Loucy (cell line): Measurements from ENCODE around the gene KPNA4.
"Not testable (repeated sequence)": the region's sequence is repeated elsewhere in the genome, so short reads cannot be mapped to it uniquely, and the experiment has no call there.

Experiments used
- H2AFZ ChIP-seq: fragments of 200-600 bp; sonication (generic); 2 replicates; pipeline ENCODE4 v1.6.0; 2016; ENCODE audit warnings: antibody characterized with exemption, mild to moderate bottlenecking, low read length, moderate library complexity
- H3F3A ChIP-seq: fragments of 200-600 bp; 2 replicates; pipeline ENCODE4 v1.6.0; 2016; ENCODE audit warnings: antibody characterized with exemption, low read depth, mild to moderate bottlenecking
- H3K27me3 ChIP-seq: fragments of 200-600 bp; sonication (generic); 2 replicates; pipeline ENCODE4 v1.6.1; 2014; ENCODE audit warnings: low read length, mild to moderate bottlenecking; ENCODE audit not compliant: insufficient read depth, poor library complexity, severe bottlenecking
- H3K36me3 ChIP-seq: fragments of 200-600 bp; sonication (generic); 2 replicates; pipeline ENCODE4 v1.6.1; 2016; ENCODE audit warnings: low read length; ENCODE audit not compliant: insufficient read depth
- H3K4me1 ChIP-seq: fragments of 200-600 bp; sonication (generic); 2 replicates; pipeline ENCODE4 v1.5.1; 2014; ENCODE audit warnings: low read length, mild to moderate bottlenecking; ENCODE audit not compliant: insufficient read depth, poor library complexity, severe bottlenecking
- H3K4me2 ChIP-seq: fragments of 200-600 bp; sonication (generic); 2 replicates; pipeline ENCODE4 v1.6.0; 2014; ENCODE audit warnings: antibody characterized with exemption, low read length, low read depth, mild to moderate bottlenecking; ENCODE audit not compliant: poor library complexity, severe bottlenecking
- H3K4me3 ChIP-seq: fragments of 200-600 bp; sonication (generic); 2 replicates; pipeline ENCODE4 v1.5.1; 2014; ENCODE audit warnings: low read length, mild to moderate bottlenecking, mixed read lengths; ENCODE audit not compliant: poor library complexity, severe bottlenecking
- H3K79me2 ChIP-seq: fragments of 200-600 bp; sonication (generic); 2 replicates; pipeline ENCODE4 v1.6.1; 2014; ENCODE audit warnings: low read length; ENCODE audit not compliant: insufficient read depth
- H3K9ac ChIP-seq: fragments of 200-600 bp; sonication (generic); 2 replicates; pipeline ENCODE4 v1.6.0; 2014; ENCODE audit warnings: mild to moderate bottlenecking, low read depth, low read length, moderate library complexity; ENCODE audit not compliant: poor library complexity, severe bottlenecking
- H3K9me2 ChIP-seq: fragments of 200-600 bp; sonication (generic); replicated peaks from 2 replicates; pipeline ENCODE4 v1.6.1; 2016; ENCODE audit warnings: low read depth, low read length, mixed read lengths
- H3K9me3 ChIP-seq: fragments of 200-600 bp; sonication (generic); 2 replicates; pipeline ENCODE4 v1.6.1; 2014; ENCODE audit warnings: mild to moderate bottlenecking, antibody characterized with exemption, low read length, low read depth; ENCODE audit not compliant: insufficient read depth
- H4K20me1 ChIP-seq: fragments of 200-600 bp; sonication (generic); 2 replicates; pipeline ENCODE4 v1.6.0; 2014; ENCODE audit warnings: antibody characterized with exemption, low read length, mild to moderate bottlenecking; ENCODE audit not compliant: insufficient read depth, poor library complexity, severe bottlenecking
- EZH2phosphoT487 ChIP-seq: fragments of 200-600 bp; IDR thresholded peaks from 2 replicates; pipeline ENCODE4 v1.6.1; 2018; ENCODE audit warnings: antibody characterized with exemption, mild to moderate bottlenecking, moderate library complexity, borderline replicate concordance
- TF ChIP-seq, protein P1 (sequence below): fragments of 200-600 bp; sonication (generic); conservative IDR thresholded peaks from 2 replicates; pipeline ENCODE4 v1.5.1; 2014; ENCODE audit warnings: mild to moderate bottlenecking, antibody characterized with exemption, low read length

The KPNA4 gene

DNA sequence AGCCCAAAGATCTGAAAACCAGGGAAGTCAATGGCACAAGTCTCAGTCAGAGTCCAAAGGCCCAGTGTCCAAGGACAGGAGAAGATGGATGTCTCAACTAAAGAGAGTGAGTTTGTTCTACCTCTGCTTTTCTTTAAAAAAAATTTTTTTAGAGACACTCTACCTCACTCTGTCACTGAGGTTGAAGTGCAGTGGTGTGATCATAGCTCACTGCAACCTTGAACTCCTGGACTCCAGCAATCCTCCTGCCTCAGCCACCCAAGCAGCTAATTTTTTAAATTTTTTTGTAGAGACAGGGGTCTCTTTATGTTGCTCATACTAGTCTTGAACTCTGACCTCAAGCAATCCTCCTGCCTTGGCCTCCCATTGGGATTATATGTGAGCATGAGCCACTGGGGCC, 39.9 kb upstream of the KPNA4 start:
- TF ChIP-seq EZH2phosphoT487 = no peak
- TF ChIP-seq, protein P1, sequence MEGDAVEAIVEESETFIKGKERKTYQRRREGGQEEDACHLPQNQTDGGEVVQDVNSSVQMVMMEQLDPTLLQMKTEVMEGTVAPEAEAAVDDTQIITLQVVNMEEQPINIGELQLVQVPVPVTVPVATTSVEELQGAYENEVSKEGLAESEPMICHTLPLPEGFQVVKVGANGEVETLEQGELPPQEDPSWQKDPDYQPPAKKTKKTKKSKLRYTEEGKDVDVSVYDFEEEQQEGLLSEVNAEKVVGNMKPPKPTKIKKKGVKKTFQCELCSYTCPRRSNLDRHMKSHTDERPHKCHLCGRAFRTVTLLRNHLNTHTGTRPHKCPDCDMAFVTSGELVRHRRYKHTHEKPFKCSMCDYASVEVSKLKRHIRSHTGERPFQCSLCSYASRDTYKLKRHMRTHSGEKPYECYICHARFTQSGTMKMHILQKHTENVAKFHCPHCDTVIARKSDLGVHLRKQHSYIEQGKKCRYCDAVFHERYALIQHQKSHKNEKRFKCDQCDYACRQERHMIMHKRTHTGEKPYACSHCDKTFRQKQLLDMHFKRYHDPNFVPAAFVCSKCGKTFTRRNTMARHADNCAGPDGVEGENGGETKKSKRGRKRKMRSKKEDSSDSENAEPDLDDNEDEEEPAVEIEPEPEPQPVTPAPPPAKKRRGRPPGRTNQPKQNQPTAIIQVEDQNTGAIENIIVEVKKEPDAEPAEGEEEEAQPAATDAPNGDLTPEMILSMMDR = no peak
- H3K4me1 ChIP-seq = no peaks in the 10 kb centered on the region

DNA sequence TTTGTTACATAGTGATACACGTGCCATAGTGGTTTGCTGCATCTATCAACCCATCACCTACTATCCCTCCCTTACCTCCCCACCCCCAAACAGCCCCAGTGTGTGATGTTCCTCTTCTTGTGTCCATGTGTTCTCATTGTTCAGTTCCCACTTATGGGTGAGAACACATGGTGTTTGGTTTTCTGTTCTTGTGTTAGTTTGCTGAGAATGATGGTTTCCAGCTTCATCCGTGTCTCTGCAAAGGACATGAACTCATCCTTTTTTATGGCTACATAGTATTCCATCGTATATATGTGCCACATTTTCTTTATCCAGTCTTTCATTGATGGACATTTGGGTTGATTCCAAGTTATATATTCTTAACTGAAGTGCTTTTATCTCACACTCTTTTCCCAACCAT, 38.5 kb upstream of the KPNA4 start:
- H4K20me1 ChIP-seq, H2AFZ ChIP-seq, H3K27me3 ChIP-seq, H3K4me3 ChIP-seq, H3K9ac ChIP-seq, H3K9me3 ChIP-seq, H3K79me2 ChIP-seq, H3K9me2 ChIP-seq, H3K4me2 ChIP-seq, H3F3A ChIP-seq, H3K36me3 ChIP-seq, H3K4me1 ChIP-seq: not testable (repeated sequence)

More for the DNA sequence above, 39.9 kb upstream of the KPNA4 start:
- H3K9me2 ChIP-seq = no peaks in the 10 kb centered on the region
- H3K9me3 ChIP-seq = no peaks in the 10 kb centered on the region
- no peaks in the 10 kb centered on the region for H3F3A ChIP-seq
- no peaks in the 10 kb centered on the region for H3K79me2 ChIP-seq
- no peaks in the 10 kb centered on the region for H3K36me3 ChIP-seq
- no peak overlapping the region for H2AFZ ChIP-seq
- no peak overlapping the region for H3K4me3 ChIP-seq
- H4K20me1 ChIP-seq = no peaks in the 10 kb centered on the region
- H3K4me2 ChIP-seq = no peak overlapping the region
- no peaks in the 10 kb centered on the region for H3K27me3 ChIP-seq
- no peak overlapping the region for H3K9ac ChIP-seq

DNA sequence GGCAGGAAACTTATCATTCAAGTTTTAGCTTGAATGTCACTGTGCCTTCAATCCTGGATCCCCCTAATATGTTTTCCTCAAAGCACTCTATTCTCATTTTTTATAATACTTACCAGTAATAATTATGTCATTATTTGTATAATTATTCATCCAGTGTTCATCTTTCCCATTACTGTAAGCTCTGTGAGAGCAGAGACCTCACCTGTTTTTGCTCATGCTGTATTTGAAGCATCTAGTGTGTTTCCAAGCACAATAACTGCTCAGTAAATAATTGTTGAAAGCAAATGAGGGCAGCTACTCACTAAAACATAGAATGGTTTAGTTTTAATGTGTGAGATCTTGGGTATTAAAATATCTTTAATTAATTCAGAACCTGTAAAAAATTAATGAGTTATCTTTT, 36.9 kb upstream of the KPNA4 start:
- Histone ChIP-seq H3K9me3 (no peaks in the 10 kb centered on the region), H3K9me2 (no peaks in the 10 kb centered on the region), H2AFZ (no peak overlapping the region), H3K4me2 (no peak overlapping the region), H3K79me2 (no peaks in the 10 kb centered on the region), H3K9ac (no peak overlapping the region), H3K4me1 (no peaks in the 10 kb centered on the region), H3K27me3 (no peaks in the 10 kb centered on the region), H3K4me3 (no peak overlapping the region), H4K20me1 (no peaks in the 10 kb centered on the region), H3K36me3 (no peaks in the 10 kb centered on the region), H3F3A (no peaks in the 10 kb centered on the region)
- no peak for TF ChIP-seq EZH2phosphoT487
- TF ChIP-seq, protein P1 = no peak

GRCh38 chr3:160601288-160601687, 35.9 kb upstream of the KPNA4 start:
- Histone ChIP-seq H4K20me1 (no peaks in the 10 kb centered on the region), H3K9ac (no peak overlapping the region), H3K4me1 (no peaks in the 10 kb centered on the region)

More at GRCh38 chr3:160601288-160601687, 35.9 kb upstream of the KPNA4 start:
- Histone ChIP-seq H2AFZ (no peak overlapping the region), H3K79me2 (no peaks in the 10 kb centered on the region), H3K27me3 (no peaks in the 10 kb centered on the region), H3K9me2 (no peaks in the 10 kb centered on the region), H3K9me3 (no peaks in the 10 kb centered on the region), H3F3A (no peaks in the 10 kb centered on the region), H3K4me2 (no peak overlapping the region), H3K36me3 (no peaks in the 10 kb centered on the region), H3K4me3 (no peak overlapping the region)
- TF ChIP-seq, protein P1 = no peak
- TF ChIP-seq EZH2phosphoT487 = no peak
